ENCODE measurements around the gene TK2. TPM values are rescaled to one million over a fixed set of nuclear protein-coding genes. Genes with fewer than 3 reads are reported as not detected.

TK2 gene
- total RNA-seq, 1 donor from 2014 or later, result 16.1 TPM

DNA sequence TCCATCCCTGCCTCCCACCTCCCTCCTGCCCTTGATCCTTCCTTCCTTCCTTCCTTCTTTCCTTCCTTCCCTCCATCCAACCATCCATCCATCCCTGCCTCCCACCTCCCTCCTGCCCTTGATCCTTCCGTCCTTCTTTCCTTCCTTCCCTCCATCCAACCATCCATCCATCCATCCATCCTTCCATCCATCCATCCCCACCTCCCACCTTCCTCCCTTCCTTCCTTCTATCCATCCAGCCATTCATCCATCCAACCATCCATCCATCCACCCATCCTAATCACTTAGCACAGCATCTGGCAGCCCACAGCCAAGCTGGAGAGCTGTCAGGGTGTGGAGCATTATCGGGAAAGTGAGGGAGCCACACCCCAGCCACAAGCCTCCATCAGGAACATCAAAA is 54.5 kb downstream of the TK2 start:
- H3K27ac Mint-ChIP-seq, result no peak overlapping the region
- peaks cover 3% of the 10 kb centered on the region for H3K36me3 Mint-ChIP-seq (ENCODE audit: insufficient read depth)
- DNase-seq (ENCODE audit: low spot score, unreplicated experiment), result no peak
- TF ChIP-seq, protein P1, sequence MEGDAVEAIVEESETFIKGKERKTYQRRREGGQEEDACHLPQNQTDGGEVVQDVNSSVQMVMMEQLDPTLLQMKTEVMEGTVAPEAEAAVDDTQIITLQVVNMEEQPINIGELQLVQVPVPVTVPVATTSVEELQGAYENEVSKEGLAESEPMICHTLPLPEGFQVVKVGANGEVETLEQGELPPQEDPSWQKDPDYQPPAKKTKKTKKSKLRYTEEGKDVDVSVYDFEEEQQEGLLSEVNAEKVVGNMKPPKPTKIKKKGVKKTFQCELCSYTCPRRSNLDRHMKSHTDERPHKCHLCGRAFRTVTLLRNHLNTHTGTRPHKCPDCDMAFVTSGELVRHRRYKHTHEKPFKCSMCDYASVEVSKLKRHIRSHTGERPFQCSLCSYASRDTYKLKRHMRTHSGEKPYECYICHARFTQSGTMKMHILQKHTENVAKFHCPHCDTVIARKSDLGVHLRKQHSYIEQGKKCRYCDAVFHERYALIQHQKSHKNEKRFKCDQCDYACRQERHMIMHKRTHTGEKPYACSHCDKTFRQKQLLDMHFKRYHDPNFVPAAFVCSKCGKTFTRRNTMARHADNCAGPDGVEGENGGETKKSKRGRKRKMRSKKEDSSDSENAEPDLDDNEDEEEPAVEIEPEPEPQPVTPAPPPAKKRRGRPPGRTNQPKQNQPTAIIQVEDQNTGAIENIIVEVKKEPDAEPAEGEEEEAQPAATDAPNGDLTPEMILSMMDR (IDR thresholded peaks at IDR 0.05; ENCODE audit: unreplicated experiment), result no peak
- H3K9me3 Mint-ChIP-seq (ENCODE audit: low read depth), result peaks cover 3% of the 10 kb centered on the region
- H3K4me1 Mint-ChIP-seq (ENCODE audit: low read depth), result no peaks in the 10 kb centered on the region
- H3K27me3 Mint-ChIP-seq, result no peaks in the 10 kb centered on the region
- no peak overlapping the region for H3K4me3 Mint-ChIP-seq (ENCODE audit: low read depth)

DNA sequence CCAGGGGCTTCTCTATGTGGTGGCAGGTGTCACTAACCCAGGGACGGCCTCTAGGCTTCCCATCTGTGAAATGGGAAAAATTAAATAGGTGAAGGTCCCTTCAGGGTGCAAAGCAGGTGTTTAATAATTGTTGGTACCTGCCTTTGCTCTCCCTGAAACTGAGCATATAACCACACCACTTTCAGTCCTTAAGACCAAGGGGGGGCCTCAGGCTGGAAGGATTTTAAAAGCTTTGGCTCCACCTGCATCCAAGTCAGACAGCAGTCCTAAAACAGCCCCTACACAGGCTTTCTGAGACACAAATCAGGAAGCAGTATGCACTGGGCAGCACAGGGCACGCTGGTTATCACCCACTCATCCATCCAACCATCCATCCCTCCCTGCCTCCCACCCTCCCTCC is 55.0 kb downstream of the TK2 start:
- peaks cover 3% of the 10 kb centered on the region for H3K9me3 Mint-ChIP-seq (ENCODE audit: low read depth)
- no peak overlapping the region for H3K27ac Mint-ChIP-seq
- TF ChIP-seq, protein P1 (IDR thresholded peaks at IDR 0.05; ENCODE audit: unreplicated experiment), result no peak
- no peaks in the 10 kb centered on the region for H3K4me1 Mint-ChIP-seq (ENCODE audit: low read depth)
- H3K27me3 Mint-ChIP-seq, result no peaks in the 10 kb centered on the region
- H3K36me3 Mint-ChIP-seq (ENCODE audit: insufficient read depth), result peaks cover 3% of the 10 kb centered on the region
- no peak overlapping the region for H3K4me3 Mint-ChIP-seq (ENCODE audit: low read depth)
- DNase-seq (ENCODE audit: low spot score, unreplicated experiment), result no peak

DNA sequence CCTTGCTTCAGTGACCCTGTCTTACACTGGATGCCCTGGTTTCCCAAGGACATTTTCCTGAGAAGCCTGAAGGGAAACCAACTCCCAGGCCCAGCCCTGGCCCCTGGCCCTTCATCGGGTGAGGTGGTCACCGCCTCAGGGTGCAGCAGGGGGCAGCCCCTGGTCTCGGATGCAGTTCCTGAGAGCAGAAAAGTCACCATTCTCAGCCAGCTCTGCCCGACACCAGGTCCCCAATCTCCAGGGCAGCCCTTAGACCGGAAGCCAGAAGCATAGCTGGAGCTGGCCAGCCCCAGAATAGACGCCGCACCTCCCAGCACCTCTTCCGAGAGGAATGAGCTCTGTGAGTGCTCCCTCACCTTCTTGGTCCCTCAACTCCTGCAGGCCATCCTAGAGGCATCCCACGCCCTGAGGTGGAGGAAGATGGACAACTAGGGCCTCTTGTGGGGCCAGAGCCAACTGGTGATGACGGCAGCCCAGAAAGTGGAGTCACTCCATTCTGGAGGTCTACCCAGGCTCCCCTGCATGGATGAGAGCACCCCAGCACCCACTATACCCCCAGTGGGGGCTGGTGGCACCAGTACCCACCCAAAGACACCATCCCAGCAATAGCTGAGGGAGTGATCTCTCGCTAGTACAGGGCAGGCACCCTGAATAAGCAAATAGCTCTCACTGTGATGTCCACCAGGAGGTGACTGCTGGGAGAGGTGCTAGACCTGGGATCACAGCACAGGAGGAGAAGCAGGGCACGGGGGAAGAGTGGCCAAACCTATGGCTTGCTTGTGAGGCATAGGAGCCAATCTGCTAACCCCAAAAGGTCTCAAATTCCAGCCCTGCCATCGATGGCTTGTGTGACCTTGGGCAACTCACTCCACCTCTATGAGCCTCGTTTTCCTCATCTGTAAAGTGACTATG is 56.2 kb downstream of the TK2 start:
- no peak overlapping the region for H3K4me3 Mint-ChIP-seq (ENCODE audit: low read depth)
- TF ChIP-seq, protein P1 (IDR thresholded peaks at IDR 0.05; ENCODE audit: unreplicated experiment), result no peak
- DNase-seq (ENCODE audit: low spot score, unreplicated experiment), result no peak
- H3K27ac Mint-ChIP-seq, result no peak overlapping the region
- H3K4me1 Mint-ChIP-seq (ENCODE audit: low read depth), result no peaks in the 10 kb centered on the region
- no peaks in the 10 kb centered on the region for H3K9me3 Mint-ChIP-seq (ENCODE audit: low read depth)
- no peaks in the 10 kb centered on the region for H3K36me3 Mint-ChIP-seq (ENCODE audit: insufficient read depth)
- peaks cover 3% of the 10 kb centered on the region for H3K27me3 Mint-ChIP-seq

DNA sequence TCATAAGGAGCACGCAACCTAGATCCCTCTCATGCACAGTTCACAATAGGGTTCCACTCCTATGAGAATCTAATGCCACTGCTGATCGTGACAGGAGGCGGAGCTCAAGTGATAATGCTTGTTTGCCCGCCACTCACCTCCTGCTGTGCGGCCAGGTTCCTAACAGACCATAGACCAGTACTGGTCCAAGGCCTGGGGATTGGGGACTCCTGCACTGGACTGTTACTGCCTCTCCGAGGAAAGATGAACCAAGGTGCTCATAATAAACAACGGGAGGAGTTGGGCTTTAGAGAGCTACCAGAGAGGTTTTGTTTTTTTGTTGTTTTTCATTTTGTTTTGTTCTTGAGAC is 58.2 kb downstream of the TK2 start:
- H3K36me3 Mint-ChIP-seq (ENCODE audit: insufficient read depth), result no peaks in the 10 kb centered on the region
- no peak for DNase-seq (ENCODE audit: low spot score, unreplicated experiment)
- H3K4me3 Mint-ChIP-seq (ENCODE audit: low read depth), result no peak overlapping the region
- no peak overlapping the region for H3K27ac Mint-ChIP-seq
- no peaks in the 10 kb centered on the region for H3K4me1 Mint-ChIP-seq (ENCODE audit: low read depth)
- TF ChIP-seq, protein P1 (IDR thresholded peaks at IDR 0.05; ENCODE audit: unreplicated experiment), result no peak
- peaks cover 3% of the 10 kb centered on the region for H3K27me3 Mint-ChIP-seq
- no peaks in the 10 kb centered on the region for H3K9me3 Mint-ChIP-seq (ENCODE audit: low read depth)

DNA sequence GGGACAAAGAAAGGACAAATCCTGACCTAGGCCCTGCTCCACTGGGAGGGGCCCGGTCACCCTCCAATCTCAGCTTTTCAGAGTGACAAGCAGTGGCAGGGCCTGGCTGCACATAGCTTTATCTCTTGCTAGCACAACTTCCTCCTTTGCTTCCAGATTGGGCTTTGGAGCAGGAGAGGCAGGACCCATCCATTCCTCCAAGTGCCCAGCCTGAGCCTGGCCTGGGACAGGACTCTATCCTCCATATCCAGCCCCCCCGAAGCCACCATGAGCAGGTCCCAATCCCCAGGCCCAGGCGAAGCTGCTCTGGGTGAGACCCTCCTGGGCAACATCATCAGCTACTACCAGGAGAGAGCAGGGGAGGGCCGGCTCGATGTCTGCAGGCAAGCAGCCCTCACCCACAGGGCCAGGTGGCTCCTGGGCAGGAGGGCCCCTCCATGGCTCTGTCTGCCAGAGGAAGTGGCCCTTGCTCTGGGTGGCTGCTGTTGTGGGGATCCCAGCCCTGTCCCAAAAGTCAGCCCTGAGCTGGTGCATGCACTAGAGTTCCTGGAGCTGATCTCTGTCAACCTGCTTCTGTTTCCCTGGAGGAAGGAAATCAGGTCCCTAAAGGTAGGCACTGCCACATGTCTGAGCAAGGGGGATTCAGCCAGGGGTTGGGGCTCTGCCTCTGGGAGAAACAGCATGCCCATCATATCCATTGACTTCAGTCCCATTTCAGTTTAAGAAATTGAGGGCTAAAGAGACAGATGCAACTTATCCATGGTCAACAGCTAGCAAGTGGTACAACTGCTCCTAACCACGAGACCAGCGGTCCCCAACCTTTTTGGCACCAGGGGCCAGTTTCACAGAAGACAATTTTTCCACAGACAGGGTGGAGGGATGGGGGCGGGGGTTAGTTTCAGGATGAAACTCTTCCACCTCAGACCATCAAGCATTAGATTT is 58.9 kb downstream of the TK2 start:
- Mint-ChIP-seq H3K27ac (no peak overlapping the region), H3K27me3 (peaks cover 3% of the 10 kb centered on the region), H3K9me3 (ENCODE audit: low read depth) (no peaks in the 10 kb centered on the region), H3K36me3 (ENCODE audit: insufficient read depth) (no peaks in the 10 kb centered on the region), H3K4me3 (ENCODE audit: low read depth) (no peak overlapping the region), H3K4me1 (ENCODE audit: low read depth) (no peaks in the 10 kb centered on the region)
- TF ChIP-seq, protein P1 (IDR thresholded peaks at IDR 0.05; ENCODE audit: unreplicated experiment), result no peak
- no peak for DNase-seq (ENCODE audit: low spot score, unreplicated experiment)
